GM10847 (cell line): ENCODE measurements around the gene TDRD15.

Experiments used
- POLR2A ChIP-seq: IDR thresholded peaks from 2 replicates; pipeline ENCODE4 v1.6.1; 2011; ENCODE audit not compliant: insufficient read length; ENCODE audit errors: extremely low read depth

The TDRD15 gene

DNA sequence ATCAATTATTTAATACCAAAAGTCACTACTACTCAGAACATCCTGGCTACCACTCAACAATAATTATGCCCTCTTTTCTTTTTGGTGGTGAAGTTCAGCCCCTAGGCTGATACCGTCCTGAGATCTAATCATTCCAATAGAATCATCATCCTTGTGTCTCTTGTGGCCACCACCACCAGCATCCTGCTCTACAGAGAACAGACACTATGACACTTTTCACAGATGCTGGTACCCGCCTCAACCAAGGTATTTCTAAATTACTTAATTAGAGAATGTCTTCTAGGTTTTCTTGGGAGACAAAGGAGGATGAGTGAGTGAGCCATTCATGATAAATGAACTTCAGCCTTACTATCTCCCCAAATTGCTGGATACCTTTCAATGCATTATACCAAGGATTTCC lies 60.0 kb downstream of the TDRD15 start:
- TF ChIP-seq POLR2A, result no peak

DNA sequence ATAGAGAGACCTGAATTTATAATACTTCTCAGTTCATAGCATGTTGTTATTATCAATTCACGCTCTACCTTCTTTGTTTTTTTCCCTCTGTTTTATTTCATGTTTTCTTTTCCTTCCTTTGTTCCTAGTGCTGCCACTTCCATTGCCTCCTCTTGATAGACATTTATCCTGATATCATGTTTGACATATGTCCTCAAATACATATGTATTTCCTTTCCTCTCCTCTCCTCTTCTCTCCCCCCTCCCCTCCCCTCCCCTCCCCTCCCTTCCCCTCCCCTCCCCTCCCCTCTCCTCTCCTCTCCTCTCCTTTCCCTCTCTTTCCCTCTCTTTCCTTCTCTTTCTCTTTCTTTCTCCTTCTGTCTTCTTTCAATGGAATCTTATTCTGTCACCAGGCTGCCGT lies 67.8 kb downstream of the TDRD15 start:
- TF ChIP-seq POLR2A, result no peak
